Stimulated activated CD4-positive, alpha-beta T cell treated with anti-CD3 and anti-CD28 coated beads, Interleukin-1b, Interleukin-23, amount 100 ng/mL, for 48 hours (primary cell): ENCODE measurements around the gene TGFB1.
A peak's percentile ranks its signal among the peaks of the same experiment; 100 is the strongest.
"Not testable (repeated sequence)": the region's sequence is repeated elsewhere in the genome, so short reads cannot be mapped to it uniquely, and the experiment has no call there.

ENCODE experiments used
- DNase-seq: peaks from one replicate; pipeline ENCODE4 v3.0.0-alpha.2; 2020

TGFB1 gene

GRCh38 chr19:41353466-41354342 lies at the start of gene TGFB1:
TGFB1 (minus strand) TSS chr19:41353922; CDS start chr19:41353044, 878 bp downstream.
- DNase-seq, result peak; percentile 88

GRCh38 chr19:41402010-41402409 lies 48.3 kb upstream of the TGFB1 start:
- no peak for DNase-seq

GRCh38 chr19:41401483-41401882 lies 47.8 kb upstream of the TGFB1 start:
- no peak for DNase-seq

GRCh38 chr19:41399525-41399924 lies 45.8 kb upstream of the TGFB1 start:
- no peak for DNase-seq

GRCh38 chr19:41399091-41399490 lies 45.4 kb upstream of the TGFB1 start:
- no peak for DNase-seq

- no peak for DNase-seq
Measured at GRCh38 chr19:41398598-41398997, 44.9 kb upstream of the TGFB1 start.

GRCh38 chr19:41398050-41398418 lies 44.3 kb upstream of the TGFB1 start:
- no peak for DNase-seq

- DNase-seq, result peak; percentile 99
Measured at GRCh38 chr19:41397086-41398049, 43.6 kb upstream of the TGFB1 start, which contains the start of the genes BCKDHA and EXOSC5. BCKDHA (plus strand) TSS chr19:41397818; CDS start chr19:41397828, 10 bp downstream. EXOSC5 (minus strand) TSS chr19:41397359; CDS start chr19:41397328, 31 bp downstream.

GRCh38 chr19:41395355-41395754 lies 41.6 kb upstream of the TGFB1 start:
- no peak for DNase-seq

GRCh38 chr19:41392775-41393174 lies 39.1 kb upstream of the TGFB1 start:
- DNase-seq, result no peak

GRCh38 chr19:41391618-41392017 lies 37.9 kb upstream of the TGFB1 start:
- DNase-seq, result no peak

GRCh38 chr19:41386442-41386841 lies 32.7 kb upstream of the TGFB1 start:
- no peak for DNase-seq

- no peak for DNase-seq
Measured at GRCh38 chr19:41384351-41384750, 30.6 kb upstream of the TGFB1 start.

GRCh38 chr19:41381536-41381935 lies 27.8 kb upstream of the TGFB1 start:
- not testable (repeated sequence) for DNase-seq

- no peak for DNase-seq
Measured at GRCh38 chr19:41377977-41378709, 24.4 kb upstream of the TGFB1 start.

- peak; percentile 24 for DNase-seq
Measured at GRCh38 chr19:41376998-41377365, 23.3 kb upstream of the TGFB1 start.

- DNase-seq, result no peak
Measured at GRCh38 chr19:41376241-41376997, 22.7 kb upstream of the TGFB1 start, which contains the start of gene TMEM91. TMEM91 (plus strand) TSS chr19:41376533; CDS start chr19:41378310, 1,777 bp downstream.

- no peak for DNase-seq
Measured at GRCh38 chr19:41373993-41374392, 20.3 kb upstream of the TGFB1 start.

- DNase-seq, result no peak
Measured at GRCh38 chr19:41372501-41372900, 18.8 kb upstream of the TGFB1 start.

- DNase-seq, result no peak
Measured at GRCh38 chr19:41371541-41371940, 17.8 kb upstream of the TGFB1 start.

GRCh38 chr19:41371119-41371518 lies 17.4 kb upstream of the TGFB1 start:
- not testable (repeated sequence) for DNase-seq

GRCh38 chr19:41369769-41370168 lies 16.0 kb upstream of the TGFB1 start:
- DNase-seq, result no peak
